AG08396 (cell line): ENCODE measurements around the gene PFN2.
"Not testable (repeated sequence)": the region's sequence is repeated elsewhere in the genome, so short reads cannot be mapped to it uniquely, and the experiment has no call there.

Experiments
- DNase-seq: peaks from one replicate; pipeline ENCODE4 v3.0.0; 2012; ENCODE audit warnings: low spot score, mixed read lengths

Gene PFN2

DNA sequence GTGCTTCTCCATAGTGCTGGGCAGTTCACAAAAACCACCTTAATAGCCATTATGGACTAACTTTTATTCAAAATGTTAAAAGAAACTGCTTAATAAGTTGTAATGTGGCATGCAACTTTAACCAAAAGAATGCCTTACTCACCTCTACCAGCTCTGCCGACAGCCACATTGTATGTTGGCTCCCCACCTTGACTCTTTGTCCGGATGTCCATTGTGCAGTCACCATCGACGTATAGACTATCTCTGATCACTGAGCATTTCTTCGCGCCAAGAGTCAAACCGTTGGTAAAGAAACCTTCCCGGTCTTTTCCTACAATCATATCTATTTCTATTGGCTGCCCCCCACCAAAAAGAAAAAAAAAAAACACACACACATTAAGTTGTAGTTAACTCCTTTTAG is 2.5 kb downstream of the PFN2 start:
- no peak for DNase-seq

DNA sequence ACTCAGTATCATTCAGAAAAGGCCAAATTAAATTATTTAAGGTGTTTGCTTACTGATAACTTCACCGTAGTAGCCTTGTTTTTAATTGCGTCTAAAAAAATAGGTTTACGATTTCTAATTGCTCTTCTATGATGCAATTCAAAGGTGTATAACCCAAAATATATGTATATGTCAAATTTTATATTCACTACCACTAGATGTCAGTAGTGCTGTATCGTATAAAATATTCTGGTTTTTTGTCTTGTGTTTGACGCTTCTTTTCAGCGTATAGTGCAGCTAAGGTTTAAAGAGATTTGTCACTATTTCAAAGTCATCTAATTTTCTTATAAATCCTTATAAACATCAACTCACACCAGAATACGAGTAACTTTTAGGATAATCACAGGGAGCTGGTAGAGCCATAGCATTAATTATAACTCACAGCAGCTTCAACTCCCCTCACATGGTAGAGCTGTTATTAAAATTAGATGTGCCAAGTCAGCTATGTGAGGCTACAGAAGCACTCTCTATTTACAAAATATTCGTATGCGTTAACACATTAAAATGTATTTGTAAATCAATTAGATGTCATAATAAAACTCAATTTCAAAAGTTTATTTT is 3.5 kb downstream of the PFN2 start:
- DNase-seq: peak; percentile 27

DNA sequence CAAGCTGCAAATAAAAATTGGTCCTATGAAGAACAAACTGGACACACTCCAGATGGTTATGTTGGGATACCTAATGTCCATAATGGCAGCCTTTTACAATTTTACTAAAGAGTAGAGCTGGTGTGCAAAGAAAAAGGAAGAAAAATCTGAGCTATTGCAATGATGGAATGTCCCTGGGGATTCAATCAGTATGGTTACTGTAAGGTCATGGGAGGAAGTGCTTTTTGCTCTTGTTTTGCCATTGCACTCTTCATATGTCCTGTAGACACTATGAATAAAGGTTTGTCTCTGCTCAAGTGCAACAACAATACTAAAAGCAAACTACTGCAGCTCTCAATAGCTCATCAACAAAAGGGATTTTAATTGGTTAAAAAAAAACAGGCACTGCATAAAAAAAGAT is 5.4 kb downstream of the PFN2 start:
- DNase-seq: no peak

DNA sequence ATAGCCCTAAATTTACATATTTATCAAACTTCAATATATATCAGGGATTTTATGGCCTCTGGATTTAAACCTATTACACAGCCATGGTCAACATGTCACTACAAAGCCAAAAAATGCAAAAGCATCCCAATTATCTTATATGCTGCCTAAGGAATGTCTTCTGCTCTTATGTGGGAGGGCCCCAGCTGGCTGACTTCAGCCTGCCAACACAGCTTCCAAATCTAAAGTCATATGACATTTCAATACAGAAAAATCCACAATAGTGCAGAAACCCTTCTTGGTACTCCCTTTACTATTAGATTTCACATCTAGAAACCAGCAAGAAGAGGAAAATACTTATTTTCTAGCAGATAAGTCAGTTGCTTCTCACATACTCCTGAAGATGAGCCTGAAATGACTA is 6.4 kb downstream of the PFN2 start:
- DNase-seq: no peak

DNA sequence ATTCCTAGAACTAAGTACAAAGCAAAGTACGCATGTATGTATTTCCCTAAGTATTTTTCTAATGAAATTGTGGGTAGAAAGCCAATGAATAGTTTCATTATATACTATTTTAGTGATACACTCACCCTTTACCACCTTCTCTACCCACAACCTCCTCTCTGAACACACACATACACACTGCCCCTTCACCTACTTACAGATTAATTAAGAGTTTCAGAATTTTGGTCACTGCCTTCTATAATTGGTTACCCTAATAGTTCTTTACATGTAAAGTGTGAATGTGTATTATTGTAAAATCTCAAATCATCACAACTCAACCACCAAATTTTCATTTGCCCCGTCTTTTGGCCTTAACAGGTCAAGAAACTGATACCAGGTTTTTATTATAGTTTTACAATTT is 7.2 kb downstream of the PFN2 start:
- no peak for DNase-seq

DNA sequence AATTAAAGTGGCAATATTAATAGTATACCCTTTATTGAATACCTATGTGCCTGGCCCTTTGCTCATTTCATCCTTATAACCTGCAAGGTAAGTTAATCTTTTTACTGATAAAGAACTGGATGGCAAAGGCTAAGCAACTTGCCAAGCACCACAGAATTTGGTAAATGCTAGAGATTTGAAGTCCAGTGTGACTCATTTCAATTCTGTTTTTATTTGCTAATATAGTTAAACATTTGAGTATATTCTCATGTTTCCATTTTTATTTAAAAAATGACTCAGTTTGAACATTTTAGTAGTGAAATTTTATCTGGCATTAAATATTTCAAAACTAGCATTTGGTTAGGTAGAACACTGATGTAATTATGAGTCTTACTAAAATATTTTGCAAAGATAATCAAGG is 11.3 kb downstream of the PFN2 start:
- DNase-seq: no peak

DNA sequence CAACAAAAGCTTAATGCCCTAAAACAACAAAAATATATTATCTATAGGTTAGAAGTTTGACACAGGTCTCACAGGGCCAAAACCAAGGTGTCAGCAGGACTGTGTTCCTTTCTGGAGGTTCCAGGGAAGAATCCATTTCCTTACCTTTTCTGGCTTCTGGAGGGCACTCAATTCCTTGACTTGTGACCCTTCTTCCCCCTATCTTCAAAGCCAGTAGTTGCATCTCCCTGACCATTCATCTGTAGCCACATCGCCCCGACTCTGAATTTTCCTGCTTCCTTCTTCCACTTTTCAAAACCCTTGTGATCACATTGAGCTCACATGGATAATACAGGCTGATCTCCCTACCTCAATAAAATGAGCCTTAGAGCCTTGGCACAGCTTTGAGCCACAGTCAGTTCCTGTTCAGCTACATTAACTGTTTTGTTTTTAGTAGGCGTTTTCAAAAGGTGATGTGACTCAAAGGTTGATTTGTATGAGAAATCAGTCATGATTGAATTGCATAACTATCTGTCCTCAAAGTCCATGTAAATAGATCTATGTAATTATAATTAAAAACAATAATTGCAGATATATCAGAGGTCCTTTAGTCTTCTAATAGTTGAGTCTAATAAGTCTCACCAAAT is 12.4 kb downstream of the PFN2 start:
- no peak for DNase-seq

DNA sequence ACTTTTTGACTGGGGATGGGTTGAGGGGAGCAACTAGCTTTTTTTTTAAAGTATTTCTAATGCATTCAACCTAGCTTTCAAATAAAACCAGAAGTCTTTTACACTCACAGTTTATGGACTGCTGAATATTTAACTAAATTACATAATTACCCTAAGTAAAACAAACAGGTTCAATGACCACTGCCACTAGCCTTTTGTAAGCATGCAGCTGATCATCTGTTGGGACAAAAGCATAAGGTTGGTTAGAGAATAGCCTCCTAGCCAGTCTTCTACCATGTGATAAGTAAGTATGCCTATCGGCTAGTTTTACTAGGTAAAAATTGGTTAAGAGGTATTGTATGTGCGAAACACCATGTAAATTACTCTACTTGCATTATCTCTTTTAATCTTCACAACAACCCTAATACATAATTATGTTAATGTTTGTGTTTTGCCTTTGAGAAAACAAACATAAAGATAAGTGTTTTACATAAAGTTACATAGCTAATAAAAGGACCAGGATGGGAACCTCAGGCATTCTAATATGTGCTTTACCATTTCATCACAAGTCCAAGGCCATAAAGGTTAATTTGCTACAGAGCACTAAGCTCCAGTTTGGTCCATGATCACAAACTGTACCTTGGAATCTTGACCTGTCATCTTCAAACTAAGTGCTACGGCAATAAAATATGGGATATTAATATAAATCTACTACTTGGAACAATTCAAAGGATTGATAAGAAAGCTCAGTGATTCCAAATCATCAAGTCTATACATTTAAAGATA is 13.2 kb downstream of the PFN2 start:
- no peak for DNase-seq

DNA sequence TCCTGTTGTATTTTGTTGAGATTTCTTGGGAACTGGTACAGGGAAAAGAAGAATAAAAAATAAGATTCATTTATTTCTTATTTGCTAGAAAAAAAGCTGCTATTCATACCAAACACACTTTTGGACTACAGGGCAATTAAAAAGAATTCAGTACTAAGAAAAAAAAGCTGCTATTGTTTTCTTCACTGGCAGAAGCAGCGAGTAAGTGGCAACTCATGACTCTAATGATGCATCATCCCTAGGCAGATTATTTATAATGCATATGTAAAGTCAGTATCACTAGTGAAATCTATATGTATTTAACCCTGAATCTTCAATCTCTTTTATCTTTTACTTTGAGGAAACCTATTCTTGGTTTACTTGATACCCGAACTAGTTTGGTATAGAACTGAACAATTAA is 15.2 kb downstream of the PFN2 start:
- DNase-seq: no peak

DNA sequence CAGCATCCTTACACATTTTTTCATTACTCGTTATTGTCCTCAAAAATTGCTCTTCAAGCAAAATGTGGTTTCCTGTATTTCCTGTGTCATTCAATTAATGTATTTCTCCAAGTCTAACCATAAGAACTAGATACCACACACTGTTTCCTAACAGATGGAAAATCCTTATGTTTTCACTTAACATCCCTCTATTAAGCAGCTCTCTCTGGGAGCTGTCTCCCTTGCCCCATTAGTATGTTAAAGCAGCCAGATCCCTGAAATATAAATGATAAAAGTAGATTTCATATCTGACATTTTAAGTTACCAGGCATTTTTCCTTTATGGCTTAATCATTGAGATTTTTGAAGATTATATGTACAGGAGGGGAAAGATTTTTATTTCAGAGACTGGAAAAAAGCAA is 15.9 kb downstream of the PFN2 start:
- no peak for DNase-seq

DNA sequence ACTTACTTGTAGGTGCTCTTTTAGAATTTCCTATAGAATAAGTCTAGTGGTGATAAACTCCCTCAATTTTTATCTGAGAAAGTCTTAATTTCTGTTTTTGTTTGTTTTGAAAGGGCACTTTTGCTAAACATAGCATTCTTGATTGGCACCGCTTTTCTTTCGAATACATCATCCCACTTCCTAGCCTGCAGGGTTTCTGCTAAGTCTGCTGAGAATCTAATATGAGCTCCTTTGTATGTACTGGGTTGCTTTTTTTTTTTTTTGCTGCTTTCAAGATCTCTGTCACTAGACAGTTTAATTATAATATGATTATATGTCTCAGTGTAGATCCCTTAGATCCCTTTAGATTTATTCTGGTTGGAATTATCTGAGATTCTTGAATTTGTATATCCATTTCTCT is 21.5 kb downstream of the PFN2 start:
- DNase-seq: no peak

DNA sequence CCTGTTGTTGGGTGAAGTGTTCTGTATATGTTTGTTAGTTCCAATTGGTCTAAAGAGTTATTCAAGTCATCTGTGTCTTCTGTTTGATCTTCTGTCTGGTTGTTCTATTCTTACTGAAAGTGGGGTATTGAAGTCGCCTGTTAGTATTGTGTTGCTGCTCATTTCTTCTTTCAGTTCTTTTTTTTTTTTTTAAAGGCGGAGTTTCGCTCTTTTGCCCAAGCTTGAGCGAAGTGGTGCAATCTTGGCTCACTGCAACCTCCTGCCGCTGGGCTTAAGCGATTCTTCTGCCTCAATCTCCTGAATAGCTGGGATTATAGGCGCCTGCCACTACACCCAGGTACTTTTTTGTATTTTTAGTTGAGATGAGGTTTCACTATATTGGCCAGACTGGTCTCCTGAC is 23.5 kb downstream of the PFN2 start:
- no peak for DNase-seq

DNA sequence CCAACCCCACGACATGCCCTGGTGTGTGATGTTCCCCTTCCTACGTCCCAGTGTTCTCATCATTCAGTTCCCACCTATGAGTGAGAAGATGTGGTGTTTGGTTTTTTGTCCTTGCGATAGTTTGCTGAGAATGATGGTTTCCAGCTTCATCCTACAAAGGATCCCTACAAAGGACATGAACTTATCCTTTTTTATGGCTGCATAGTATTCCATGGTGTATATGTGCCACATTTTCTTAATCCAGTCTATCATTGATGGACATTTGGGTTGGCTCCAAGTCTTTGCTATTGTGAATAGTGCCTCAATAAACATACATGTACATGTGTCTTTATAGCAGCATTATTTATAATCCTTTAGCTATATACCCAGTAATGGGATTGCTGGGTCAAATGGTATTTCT is 26.7 kb downstream of the PFN2 start:
- DNase-seq: not testable (repeated sequence)

DNA sequence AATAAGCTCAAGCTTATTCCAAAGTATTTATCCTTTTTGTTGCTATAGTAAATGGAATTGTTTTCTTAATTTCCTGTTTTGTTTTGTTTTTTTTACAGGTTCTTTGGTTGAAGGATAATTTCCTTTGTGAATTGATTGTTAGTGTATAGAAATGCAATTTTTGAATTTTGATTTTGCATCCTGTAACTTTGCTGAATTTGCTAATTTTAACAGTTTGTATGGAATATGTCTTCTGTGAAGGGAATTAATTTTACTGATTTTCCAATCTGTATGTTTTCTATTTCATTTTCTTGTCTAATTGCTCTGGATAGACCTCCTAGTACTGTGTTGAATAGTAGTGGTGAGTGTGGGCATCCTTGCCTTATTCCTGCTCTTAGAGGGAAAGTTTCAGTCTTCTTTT is 28.3 kb downstream of the PFN2 start:
- no peak for DNase-seq

DNA sequence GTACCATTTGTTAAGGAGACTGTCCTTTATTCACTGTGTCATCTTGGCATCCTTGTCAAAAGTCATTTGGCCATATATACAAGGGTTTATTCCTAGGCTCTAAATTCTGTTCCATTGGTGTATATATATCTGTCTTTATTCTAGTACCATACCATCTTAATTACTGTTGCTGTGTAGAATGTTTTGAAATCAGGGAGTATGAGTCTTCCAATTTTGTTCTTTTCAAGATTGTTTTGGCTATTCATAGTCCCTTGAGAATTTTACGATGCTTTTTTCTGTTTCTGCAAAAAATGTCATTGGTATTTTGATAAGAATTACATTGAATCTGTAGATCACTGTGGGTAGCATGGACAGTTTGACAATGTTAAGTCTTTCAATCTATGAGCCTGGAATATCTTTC is 28.7 kb downstream of the PFN2 start:
- DNase-seq: no peak

DNA sequence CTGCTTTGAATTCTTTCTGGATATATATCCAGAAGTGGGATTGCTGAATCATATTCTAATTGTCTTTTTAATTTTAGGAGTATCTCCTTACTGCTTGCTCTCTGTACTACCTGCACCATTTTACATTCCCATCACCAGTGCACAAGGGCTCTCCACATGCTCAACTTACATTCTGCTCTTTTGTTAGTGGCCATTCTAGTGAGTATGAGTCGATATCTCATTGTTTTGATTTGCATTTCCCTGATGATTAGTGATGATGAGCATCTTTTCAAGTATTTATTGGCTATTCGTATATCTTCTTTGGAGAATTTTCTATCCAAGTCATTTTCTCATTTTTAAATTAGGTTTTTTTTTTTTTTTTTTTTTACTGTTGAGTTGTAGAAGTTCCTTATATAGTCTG is 29.5 kb downstream of the PFN2 start:
- DNase-seq: no peak

DNA sequence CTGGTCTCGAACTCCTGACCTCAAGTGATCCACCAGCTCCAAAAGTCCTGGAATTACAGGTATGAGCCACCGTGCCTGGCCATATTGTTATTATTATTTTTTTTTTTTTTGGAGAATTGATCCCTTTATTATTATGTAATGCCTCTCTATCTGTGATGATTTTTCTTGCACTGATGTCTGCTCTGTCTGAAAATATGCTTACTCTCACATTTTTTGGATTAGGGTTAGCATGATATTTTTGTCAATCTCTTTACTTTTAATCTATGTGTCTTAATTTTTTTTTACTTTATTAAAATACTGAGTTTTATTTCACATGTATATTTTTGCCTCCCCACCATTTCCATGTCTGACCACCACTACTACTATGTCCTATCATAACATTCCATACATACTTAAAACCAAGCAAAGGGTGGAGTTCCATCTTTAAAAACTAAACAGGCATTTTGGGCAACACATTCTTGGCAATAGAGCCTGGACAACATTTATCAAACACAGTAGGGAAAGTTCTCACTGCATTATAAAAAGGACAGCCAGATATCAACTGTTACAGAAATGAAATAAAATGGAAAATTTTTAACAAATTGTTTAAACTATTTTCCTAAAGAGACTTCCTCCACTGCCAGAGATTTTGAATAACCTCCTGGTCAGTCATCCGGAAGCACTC is 32.2 kb downstream of the PFN2 start:
- DNase-seq: not testable (repeated sequence)

DNA sequence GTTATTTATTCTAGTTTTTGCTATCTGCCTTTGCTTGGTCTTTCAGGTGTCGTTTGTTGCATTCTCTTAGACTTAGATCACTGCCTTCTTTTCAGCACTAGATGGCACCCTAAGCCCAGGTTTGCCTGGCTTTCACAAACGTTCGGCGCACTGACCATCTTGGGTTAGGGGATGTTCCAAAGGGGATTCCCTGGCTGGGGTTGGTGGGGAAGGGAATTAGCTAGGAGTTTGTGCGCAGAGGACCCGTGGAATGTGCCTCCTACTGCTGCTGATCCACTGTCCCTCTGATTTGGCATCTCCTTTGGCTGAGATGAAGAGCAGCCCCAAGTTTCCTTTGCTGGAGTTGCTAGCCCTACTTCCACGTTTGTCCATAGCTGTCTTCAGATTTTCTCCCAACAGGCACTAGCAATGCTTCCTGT is 33.9 kb downstream of the PFN2 start:
- DNase-seq: peak; percentile 42

DNA sequence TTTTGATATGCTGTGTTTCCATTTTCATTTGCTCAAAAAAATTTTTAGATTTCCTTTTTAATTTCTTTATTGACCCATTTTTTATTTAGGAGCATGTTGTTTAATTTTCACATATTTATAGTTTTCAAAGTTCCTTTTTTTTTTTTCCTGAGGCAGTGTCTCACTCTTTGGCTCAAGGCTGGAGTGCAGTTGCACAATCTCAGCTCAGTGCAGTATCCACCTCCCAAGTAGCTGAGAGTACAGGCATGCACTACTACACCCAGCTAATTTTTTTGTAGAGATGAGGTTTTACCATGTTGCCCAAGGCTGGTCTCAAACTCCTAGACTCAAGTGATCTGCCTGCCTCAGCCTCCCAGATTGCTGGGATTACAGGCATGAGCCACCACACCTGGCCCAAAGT is 36.2 kb downstream of the PFN2 start:
- peak; percentile 16 for DNase-seq

DNA sequence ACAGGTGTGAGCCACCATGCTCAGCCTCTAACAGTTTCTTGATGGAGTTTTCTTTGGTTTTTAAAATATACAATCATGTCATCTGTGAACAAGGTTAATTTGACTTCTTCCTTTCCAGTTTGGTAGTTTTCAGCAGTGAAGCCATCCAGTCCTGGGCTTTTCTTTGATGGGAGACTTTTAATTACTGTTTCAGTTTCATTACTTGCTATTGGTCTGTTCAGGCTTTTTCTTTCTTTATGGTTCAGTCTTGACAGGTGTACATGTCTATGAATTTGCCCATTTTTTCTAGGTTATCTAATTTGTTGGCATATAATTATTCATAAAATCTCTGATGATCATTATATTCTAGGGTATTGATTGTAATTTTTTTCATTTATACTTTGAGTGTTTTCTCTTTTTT is 36.8 kb downstream of the PFN2 start:
- DNase-seq: no peak

DNA sequence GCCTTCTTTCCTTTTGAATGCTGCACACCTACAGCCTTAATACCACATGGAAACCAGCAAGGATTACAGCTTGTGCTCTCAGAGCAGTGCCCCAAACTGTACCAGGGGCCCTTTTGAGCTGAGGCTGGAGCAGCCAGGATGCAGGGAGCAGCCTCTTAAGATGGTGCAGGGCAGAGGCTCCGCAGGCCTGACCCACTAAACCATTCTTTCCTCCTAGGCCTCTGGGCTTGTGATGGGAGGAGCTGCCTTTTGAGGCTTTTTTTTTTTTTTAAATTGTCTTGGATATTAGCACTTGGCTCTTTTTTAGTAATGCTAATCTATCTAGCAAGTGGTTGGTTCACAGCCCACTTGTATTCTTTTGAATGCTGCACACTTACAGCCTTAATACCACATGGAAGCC is 37.7 kb downstream of the PFN2 start:
- no peak for DNase-seq

DNA sequence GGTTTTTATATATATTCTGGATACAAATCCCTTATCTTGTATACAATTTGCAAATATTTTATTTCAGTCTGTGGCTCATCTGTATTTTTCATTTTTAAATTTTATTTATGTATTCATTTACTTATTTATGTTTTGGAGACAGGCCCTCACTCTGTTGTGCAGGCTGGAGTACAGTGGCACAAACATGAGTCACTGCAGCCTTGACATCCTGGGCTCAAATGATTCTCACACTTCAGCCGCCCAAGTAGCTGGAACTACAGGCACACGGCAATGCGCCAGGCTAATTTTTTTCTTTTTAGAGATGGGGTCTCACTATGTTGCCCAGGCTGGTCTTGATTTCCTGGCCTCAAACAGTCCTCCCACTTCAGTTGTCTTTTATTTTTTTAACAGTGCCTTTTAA is 50.6 kb downstream of the PFN2 start:
- DNase-seq: no peak

DNA sequence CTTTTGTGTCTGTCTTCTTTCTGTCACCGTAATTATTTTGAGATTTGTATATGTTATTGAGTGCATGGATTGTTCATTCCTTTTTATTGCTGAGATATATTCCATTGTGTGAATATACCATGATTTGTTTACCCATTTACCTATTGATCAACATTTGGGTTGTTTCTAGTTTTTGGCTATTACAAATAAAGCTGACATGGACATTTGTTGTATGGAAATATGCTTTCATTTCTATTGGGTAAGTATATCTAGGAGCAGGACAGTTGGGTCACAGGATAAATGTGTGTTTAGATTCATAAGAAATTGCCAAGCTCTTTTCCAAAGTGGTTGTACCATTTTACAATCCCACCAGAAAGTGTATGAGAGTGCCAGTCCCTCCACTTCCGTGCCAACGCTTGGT is 51.2 kb downstream of the PFN2 start:
- DNase-seq: no peak
